Activated CD4-positive, alpha-beta T cell treated with anti-CD3 and anti-CD28 coated beads for 1 hour (primary cell): ENCODE data around the gene PRR12.

ENCODE experiments used
- DNase-seq: peaks from one replicate; pipeline ENCODE4 v3.0.0-alpha.2; 2020

PRR12 gene

GRCh38 chr19:49564616-49565045, 26.4 kb upstream of the PRR12 start:
- no peak for DNase-seq

DNA sequence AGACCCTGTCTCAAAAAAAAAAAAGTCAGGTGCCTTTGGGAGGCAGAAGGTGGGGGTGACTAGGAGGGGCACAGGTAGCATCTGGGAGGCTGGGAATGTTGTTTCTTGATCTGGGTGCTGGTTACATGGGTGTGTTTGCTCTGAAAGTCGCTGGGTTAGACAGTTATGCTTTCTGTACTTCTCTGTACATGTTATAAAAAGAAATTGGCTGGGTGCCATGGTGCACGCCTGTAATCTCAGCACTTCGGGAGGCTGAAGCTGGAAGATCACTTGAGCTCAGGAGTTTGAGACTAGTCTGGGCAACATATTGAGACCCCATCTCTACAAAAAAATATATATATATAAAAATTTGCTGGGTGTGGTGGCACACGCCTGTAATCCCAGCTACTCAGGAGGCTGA, 25.7 kb upstream of the PRR12 start:
- DNase-seq: no peak

- no peak for DNase-seq
Measured at GRCh38 chr19:49566302-49566701, 24.7 kb upstream of the PRR12 start.

GRCh38 chr19:49567861-49568441, 23.0 kb upstream of the PRR12 start:
- peak; percentile 54 for DNase-seq

DNA sequence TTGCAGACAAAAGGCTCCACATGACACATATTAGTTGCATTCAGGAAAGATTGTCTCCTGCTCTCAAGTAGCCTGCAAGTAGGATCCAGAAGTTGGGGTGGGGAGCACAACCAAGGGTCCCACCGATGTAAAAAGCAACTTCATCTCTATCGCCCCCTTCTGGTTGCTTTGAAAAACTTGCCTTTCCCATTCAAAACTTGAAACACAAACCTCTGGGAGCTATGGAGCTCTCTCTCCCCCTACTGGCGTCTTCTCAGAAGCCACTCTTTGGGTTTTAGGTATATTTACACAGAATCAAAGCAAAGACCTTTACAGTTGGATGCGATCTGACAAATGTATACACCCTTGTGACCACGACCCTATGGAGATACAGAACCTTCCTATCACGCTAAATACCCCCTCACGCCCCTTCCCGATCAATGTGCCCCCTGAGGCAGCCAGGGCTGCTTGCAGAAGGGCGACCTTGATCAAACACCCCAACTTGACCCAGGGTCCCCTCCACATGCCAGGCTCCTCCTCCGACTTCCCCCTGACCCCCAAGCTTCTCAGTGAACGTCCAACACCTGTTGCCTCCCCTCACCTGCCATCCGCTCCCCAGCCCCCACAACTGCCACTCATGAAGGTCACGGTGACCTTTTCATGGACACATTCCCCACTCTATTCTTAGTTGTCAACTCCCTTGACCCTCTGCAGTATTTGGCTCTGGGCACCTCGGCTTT, 20.7 kb upstream of the PRR12 start:
- DNase-seq: peak; percentile 55

- no peak for DNase-seq
Measured at GRCh38 chr19:49570997-49571676, 19.8 kb upstream of the PRR12 start.

GRCh38 chr19:49573009-49573408, 18.0 kb upstream of the PRR12 start:
- DNase-seq: no peak

DNA sequence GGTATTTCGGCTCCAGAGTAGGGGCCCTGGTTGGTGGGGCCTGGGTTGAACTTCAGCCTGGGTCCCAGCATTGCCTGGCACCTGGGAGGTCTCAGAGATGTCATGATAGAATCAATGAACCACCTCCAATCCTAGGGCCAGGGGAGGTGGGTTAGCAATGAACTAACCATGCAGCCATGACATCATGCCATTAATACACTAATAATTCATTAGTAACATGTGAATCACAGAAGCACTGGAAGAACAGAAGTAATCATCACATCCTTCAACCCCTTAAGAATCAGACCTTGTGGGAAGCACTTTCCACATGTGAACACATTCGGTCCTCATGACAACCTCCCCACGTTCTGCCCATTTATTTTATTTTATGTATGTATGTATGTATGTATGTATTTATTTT, 17.6 kb upstream of the PRR12 start:
- no peak for DNase-seq

- DNase-seq: no peak
Measured at GRCh38 chr19:49574206-49574755, 16.7 kb upstream of the PRR12 start.

DNA sequence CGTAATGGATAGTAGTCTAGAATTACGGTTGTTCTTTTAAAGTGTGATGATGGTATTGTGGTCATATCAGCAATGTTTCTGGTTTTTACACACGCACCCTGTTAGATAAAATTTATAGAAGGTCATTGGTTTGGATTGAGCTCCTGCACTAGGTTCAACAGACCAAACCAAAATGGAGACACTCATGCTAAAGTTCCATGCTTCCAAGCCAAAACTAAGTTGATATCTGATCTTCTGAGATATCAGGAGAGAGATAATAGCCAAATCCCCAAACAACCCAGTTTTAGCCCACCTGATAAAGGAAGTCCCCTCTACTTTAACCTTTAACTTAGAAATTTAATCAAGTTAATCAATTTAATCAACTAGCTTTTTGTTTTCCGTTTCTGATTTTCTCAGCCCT, 11.8 kb upstream of the PRR12 start:
- DNase-seq: no peak

DNA sequence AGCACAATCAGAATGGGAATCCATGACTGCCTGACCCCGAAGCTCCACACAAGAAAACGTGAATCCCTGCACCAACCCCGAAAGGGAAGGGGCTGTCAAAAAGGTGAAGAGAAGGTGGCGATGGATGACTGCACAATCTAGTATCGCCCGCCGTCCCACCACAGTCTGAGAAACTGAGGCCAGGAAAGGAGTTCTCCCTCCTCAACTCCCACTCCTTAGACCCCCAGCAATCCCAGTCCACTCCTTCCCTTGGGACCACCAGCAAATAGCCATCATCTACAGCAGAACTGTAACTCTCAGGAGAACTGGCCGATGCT, 11.1 kb upstream of the PRR12 start:
- no peak for DNase-seq

GRCh38 chr19:49580264-49581006, 10.5 kb upstream of the PRR12 start, which contains the start of gene NOSIP:
NOSIP (minus strand) TSS chr19:49580556; CDS start chr19:49560691, 19,865 bp downstream.
- peak; percentile 95 for DNase-seq

DNA sequence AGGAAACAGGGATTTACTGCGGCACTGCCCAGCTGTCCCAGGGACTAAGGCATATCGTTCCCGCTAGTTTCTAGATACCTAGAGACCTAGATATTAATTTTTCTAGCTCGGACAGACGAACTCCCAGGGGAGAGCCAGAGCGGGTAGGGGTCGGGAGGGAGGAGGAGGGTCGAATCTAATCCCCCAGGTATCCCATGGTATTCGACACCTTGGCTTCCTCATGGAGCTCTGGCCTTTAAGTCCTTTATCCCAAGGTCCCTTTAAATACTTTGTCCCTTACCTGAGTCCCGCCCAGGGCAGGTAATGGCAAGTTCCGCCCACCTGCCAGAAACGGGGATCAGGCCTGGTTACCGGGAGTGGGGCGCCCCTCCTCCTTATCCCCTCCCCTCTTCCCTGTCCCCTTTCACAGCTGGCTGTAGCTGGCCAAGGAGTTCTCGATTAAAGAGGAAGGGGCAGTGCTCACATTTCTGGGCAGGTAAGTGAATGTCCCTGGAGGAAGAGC, 9.9 kb upstream of the PRR12 start, which contains the start of gene PRRG2:
TSS of gene PRRG2 (plus strand) at position 310 of the 502 bp plus-strand sequence. CDS start 1,904 bp downstream, outside the sequence.
- no peak for DNase-seq

GRCh38 chr19:49583239-49583638, 7.7 kb upstream of the PRR12 start:
- DNase-seq: no peak

GRCh38 chr19:49585023-49585422, 6.0 kb upstream of the PRR12 start:
- DNase-seq: no peak

DNA sequence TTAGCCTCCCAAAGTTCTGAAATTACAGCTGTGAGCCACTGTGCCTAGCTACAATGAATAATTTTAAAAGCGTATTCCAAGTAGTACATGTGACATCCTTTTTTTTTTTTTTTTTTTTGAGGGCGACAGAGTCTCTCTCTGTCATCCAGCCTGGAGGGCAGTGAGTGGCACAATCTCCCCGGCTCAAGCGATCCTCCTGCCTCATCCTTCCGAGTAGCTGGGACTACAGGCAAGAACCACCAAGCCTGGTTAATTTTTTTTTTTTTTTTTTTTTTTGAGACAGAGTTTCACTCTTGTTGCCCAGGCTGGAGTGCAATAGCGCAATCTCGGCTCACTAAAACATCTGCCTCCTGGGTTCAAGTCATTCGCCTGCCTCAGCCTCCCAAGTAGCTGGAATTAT, 3.8 kb upstream of the PRR12 start:
- DNase-seq: no peak

- DNase-seq: no peak
Measured at GRCh38 chr19:49588365-49589122, 2.4 kb upstream of the PRR12 start.

GRCh38 chr19:49589502-49589905, 1.5 kb upstream of the PRR12 start:
- no peak for DNase-seq

DNA sequence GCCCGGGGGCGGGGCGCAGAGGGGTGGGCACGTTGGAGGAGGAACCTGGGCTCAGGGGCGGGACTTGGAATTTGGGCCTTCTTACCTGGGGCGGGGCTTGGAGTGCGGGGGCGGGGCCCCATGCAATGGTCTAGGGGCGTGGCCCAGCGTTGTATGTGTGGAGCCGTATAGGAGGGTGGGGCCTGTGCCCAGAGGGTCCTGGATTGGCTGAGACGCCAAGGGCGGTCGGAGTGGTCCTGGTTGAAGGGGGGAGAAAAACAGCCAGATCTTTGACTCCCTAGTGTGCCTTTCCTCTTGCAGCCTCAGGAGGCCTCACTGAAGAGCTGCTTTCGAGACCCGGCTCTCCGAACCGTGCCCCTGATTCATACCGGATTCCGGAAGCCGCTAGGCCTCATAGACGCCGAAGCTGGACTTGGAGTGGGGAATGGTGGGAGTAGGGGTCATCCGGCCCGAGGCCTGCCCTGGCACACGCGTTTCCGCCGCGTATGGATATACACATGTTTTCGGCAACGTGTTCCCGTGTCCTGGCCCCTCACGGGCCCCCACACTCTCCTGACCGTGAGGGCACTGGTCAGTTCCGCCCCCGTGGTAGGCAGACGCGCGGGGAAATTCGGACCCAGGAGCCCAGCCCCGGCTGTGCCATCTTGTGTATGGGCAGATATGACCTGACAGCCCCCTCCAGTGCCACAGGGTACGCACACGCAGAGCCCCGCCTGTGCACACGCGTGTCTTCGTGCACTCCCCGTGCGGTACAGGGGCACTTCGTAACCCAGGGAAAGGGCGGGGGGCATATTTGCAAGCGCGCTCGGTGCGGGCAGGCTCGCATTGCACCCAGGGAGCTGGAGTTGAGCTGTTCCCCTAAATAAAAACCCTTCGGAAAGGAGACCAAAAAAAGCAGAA, 661 bp upstream of the PRR12 start:
- peak; percentile 88 for DNase-seq

- peak; percentile 18 for DNase-seq
Measured at GRCh38 chr19:49591731-49592485, 926 bp downstream of the PRR12 start.
